SU-DHL-6 (cell line): ENCODE results near the gene ZNF746.

ENCODE experiments used
- H2AFZ ChIP-seq: fragments of 200-600 bp; sonication (generic); 2 replicates; pipeline ENCODE4 v1.6.1; 2014; ENCODE audit warnings: low read depth, mild to moderate bottlenecking, moderate library complexity, mixed read lengths, antibody characterized with exemption, low read length; ENCODE audit not compliant: severe bottlenecking
- H3F3A ChIP-seq: fragments of 200-600 bp; shearing (Covaris generic); 2 replicates; pipeline ENCODE4 v1.6.0; 2016; ENCODE audit warnings: antibody characterized with exemption, mild to moderate bottlenecking; ENCODE audit not compliant: insufficient read depth
- H3K27ac ChIP-seq: fragments of 200-600 bp; sonication (generic); 2 replicates; pipeline ENCODE4 v1.5.1; 2016; ENCODE audit warnings: low read depth, mild to moderate bottlenecking, low read length, moderate library complexity, mixed read lengths
- H3K27me3 ChIP-seq: fragments of 200-600 bp; sonication (generic), shearing (Covaris generic); 2 replicates; pipeline ENCODE4 v1.6.0; 2014; ENCODE audit warnings: mild to moderate bottlenecking, low read length
- H3K36me3 ChIP-seq: fragments of 200-600 bp; sonication (generic); 2 replicates; pipeline ENCODE4 v1.6.1; 2014; ENCODE audit warnings: mild to moderate bottlenecking, low read length, mixed read lengths
- H3K4me2 ChIP-seq: fragments of 300-600, 200-600 bp; shearing (Covaris generic), sonication (generic); 2 replicates; pipeline ENCODE4 v1.6.0; 2014; ENCODE audit warnings: low read length, low read depth, mild to moderate bottlenecking; ENCODE audit not compliant: poor library complexity, severe bottlenecking
- H3K4me3 ChIP-seq: fragments of 200-600 bp; sonication (generic); 2 replicates; pipeline ENCODE4 v1.5.1; 2014; ENCODE audit warnings: antibody characterized with exemption, low read length, mild to moderate bottlenecking, mixed read lengths; ENCODE audit not compliant: insufficient read depth, poor library complexity, severe bottlenecking
- H3K79me2 ChIP-seq: fragments of 200-600 bp; sonication (generic); 2 replicates; pipeline ENCODE4 v1.6.1; 2014; ENCODE audit warnings: mild to moderate bottlenecking, low read length, moderate library complexity; ENCODE audit not compliant: insufficient read depth
- H3K9ac ChIP-seq: fragments of 200-600 bp; sonication (generic); 2 replicates; pipeline ENCODE4 v1.7.0; 2014; ENCODE audit warnings: mild to moderate bottlenecking, low read length
- H3K9me2 ChIP-seq: fragments of 200-600 bp; sonication (generic); replicated peaks from 2 replicates; pipeline ENCODE4 v1.6.1; 2014; ENCODE audit warnings: low read length; ENCODE audit not compliant: insufficient read depth
- H3K9me3 ChIP-seq: fragments of 200-600 bp; sonication (generic); 2 replicates; pipeline ENCODE4 v1.6.1; 2014; ENCODE audit warnings: low read length, mixed read lengths; ENCODE audit not compliant: insufficient read depth
- H4K20me1 ChIP-seq: fragments of 200-600 bp; sonication (generic); 2 replicates; pipeline ENCODE4 v1.6.1; 2014; ENCODE audit warnings: low read depth, mild to moderate bottlenecking, antibody characterized with exemption, low read length, moderate library complexity, mixed read lengths
- EZH2phosphoT487 ChIP-seq: fragments of 200-600 bp; sonication (generic), shearing (Covaris generic); conservative IDR thresholded peaks from 2 replicates; pipeline ENCODE4 v1.6.1; 2018; ENCODE audit warnings: mild to moderate bottlenecking, antibody characterized with exemption, low read length, moderate library complexity, mixed read lengths
- TF ChIP-seq, protein P1 (sequence below): fragments of 200-600 bp; sonication (generic); IDR thresholded peaks from one replicate; pipeline ENCODE4 v1.5.1; 2017; ENCODE audit warnings: antibody characterized with exemption, mild to moderate bottlenecking, low read length, moderate library complexity; ENCODE audit not compliant: insufficient read depth, poor library complexity, severe bottlenecking

ZNF746 gene

GRCh38 chr7:149456506-149457421 is 40.8 kb downstream of the ZNF746 start:
- Histone ChIP-seq H3K4me2 (no peak overlapping the region), H3K27ac (no peak overlapping the region), H2AFZ (no peak overlapping the region), H3K9me2 (no peaks in the 10 kb centered on the region), H3K4me3 (no peak overlapping the region), H3K79me2 (peaks cover 4% of the 10 kb centered on the region; the same call in 1 of the 2 replicates), H3K9ac (no peak overlapping the region), H3K36me3 (no peaks in the 10 kb centered on the region), H3K9me3 (no peaks in the 10 kb centered on the region), H3K27me3 (no peaks in the 10 kb centered on the region), H3F3A (no peaks in the 10 kb centered on the region), H4K20me1 (no peaks in the 10 kb centered on the region)
- TF ChIP-seq EZH2phosphoT487: no peak
- TF ChIP-seq, protein P1, sequence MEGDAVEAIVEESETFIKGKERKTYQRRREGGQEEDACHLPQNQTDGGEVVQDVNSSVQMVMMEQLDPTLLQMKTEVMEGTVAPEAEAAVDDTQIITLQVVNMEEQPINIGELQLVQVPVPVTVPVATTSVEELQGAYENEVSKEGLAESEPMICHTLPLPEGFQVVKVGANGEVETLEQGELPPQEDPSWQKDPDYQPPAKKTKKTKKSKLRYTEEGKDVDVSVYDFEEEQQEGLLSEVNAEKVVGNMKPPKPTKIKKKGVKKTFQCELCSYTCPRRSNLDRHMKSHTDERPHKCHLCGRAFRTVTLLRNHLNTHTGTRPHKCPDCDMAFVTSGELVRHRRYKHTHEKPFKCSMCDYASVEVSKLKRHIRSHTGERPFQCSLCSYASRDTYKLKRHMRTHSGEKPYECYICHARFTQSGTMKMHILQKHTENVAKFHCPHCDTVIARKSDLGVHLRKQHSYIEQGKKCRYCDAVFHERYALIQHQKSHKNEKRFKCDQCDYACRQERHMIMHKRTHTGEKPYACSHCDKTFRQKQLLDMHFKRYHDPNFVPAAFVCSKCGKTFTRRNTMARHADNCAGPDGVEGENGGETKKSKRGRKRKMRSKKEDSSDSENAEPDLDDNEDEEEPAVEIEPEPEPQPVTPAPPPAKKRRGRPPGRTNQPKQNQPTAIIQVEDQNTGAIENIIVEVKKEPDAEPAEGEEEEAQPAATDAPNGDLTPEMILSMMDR: no peak

- no peak overlapping the region for H3K4me3 ChIP-seq
- H3F3A ChIP-seq: no peaks in the 10 kb centered on the region
- TF ChIP-seq, protein P1: no peak
- no peak for TF ChIP-seq EZH2phosphoT487
- H3K27me3 ChIP-seq: no peaks in the 10 kb centered on the region
- no peak overlapping the region for H3K4me2 ChIP-seq
- peaks cover 4% of the 10 kb centered on the region; the same call in 1 of the 2 replicates for H3K79me2 ChIP-seq
- H3K36me3 ChIP-seq: 0 out of 2 replicates have a peak, but pooled peaks cover 3% of the 10 kb centered on the region
- H2AFZ ChIP-seq: no peak overlapping the region
- no peaks in the 10 kb centered on the region for H3K9me3 ChIP-seq
- no peak overlapping the region for H3K27ac ChIP-seq
- no peaks in the 10 kb centered on the region for H3K9me2 ChIP-seq
- H4K20me1 ChIP-seq: no peaks in the 10 kb centered on the region
- H3K9ac ChIP-seq: no peak overlapping the region
These were observed 42.2 kb downstream of the ZNF746 start for GRCh38 chr7:149455175-149455950.

GRCh38 chr7:149454750-149455149 is 42.9 kb downstream of the ZNF746 start:
- Histone ChIP-seq H3F3A (no peaks in the 10 kb centered on the region), H3K27ac (no peak overlapping the region), H3K9me2 (no peaks in the 10 kb centered on the region), H2AFZ (no peak overlapping the region), H4K20me1 (no peaks in the 10 kb centered on the region), H3K4me2 (no peak overlapping the region), H3K36me3 (0 out of 2 replicates have a peak, but pooled peaks cover 3% of the 10 kb centered on the region), H3K79me2 (peaks cover 4% of the 10 kb centered on the region; the same call in 1 of the 2 replicates), H3K4me3 (no peak overlapping the region), H3K27me3 (no peaks in the 10 kb centered on the region), H3K9ac (no peak overlapping the region), H3K9me3 (no peaks in the 10 kb centered on the region)
- TF ChIP-seq, protein P1: no peak
- no peak for TF ChIP-seq EZH2phosphoT487
